ENCODE measurements around the gene MCCC2.
A peak's percentile ranks its signal among the peaks of the same experiment; 100 is the strongest.
"Not testable (repeated sequence)": the region's sequence is repeated elsewhere in the genome, so short reads cannot be mapped to it uniquely, and the experiment has no call there.

Gene MCCC2

DNA sequence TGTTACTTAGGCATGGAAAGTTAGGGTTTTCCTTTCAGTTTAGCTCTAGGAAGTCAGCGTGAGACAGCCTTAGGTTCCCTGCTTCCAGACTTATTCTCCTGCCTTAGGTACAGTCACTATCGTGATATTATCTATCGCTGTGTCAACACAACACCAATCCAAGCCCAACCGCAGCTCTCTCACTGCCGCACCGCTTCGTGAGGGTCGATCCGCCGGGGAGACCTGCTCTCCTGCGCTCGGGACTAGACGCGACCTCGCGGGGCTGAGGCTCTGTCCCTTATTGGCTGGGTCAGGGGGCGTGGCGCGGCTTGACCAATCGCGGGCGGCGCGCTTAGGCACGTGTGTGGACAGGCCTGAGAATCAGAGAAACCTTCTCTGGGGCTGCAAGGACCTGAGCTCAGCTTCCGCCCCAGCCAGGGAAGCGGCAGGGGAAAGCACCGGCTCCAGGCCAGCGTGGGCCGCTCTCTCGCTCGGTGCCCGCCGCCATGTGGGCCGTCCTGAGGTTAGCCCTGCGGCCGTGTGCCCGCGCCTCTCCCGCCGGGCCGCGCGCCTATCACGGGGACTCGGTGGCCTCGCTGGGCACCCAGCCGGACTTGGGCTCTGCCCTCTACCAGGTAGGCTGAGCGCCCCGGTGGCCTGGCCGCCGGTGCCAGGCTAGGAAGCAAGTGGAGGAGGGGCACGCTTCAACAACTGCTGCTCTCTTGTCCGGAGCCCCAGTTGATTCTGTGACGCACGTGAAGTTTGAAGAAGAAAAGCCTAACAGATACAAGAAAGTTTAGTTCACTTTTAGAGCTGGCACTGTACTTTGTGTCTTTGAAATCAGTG is at the start of gene MCCC2:
MCCC2 (plus strand) TSS at position 400 of the 825 bp plus-strand sequence; CDS start at position 486, 86 bp downstream.
- peak; percentile 96 for DNase-seq

DNA sequence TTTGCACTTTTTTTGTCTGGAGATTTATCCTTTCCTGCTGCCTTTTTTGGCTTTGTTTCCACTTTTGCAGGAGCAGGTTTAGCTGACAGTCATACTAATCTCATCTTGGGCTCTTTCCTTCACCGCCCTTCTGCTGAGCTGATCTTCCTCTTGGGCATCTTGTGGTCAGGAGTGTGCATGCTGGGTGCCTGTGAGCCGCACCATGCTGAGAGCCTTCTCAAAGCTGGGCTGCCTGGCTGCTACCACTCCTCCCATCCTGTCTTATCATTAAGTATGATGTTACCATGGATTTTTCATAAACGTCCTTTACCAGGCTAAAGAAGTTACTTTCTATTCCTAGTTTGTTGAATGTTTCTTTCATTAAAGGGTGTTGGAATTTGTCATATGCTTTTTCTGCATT is 49.5 kb upstream of the MCCC2 start:
- no peak for DNase-seq

DNA sequence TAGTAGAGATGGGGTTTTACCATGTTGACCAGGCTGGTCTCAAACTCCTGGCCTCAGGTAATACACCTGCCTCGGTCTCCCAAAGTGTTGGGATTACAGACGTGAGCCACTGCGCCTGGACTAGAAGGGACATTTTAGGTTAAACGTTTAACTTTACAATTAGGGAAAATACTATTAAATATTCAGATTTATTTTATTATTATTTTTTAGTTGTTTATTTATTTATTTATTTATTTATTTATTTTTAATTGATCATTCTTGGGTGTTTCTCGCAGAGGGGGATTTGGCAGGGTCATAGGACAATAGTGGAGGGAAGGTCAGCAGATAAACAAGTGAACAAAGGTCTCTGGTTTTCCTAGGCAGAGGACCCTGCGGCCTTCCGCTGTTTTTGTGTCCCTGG is 36.3 kb upstream of the MCCC2 start:
- not testable (repeated sequence) for DNase-seq

GRCh38 chr5:71551582-71551981 is 35.6 kb upstream of the MCCC2 start:
- DNase-seq = not testable (repeated sequence)

GRCh38 chr5:71552026-71552749 is 35.0 kb upstream of the MCCC2 start:
- DNase-seq = not testable (repeated sequence)

GRCh38 chr5:71563161-71563560 is 24.0 kb upstream of the MCCC2 start:
- DNase-seq = no peak

DNA sequence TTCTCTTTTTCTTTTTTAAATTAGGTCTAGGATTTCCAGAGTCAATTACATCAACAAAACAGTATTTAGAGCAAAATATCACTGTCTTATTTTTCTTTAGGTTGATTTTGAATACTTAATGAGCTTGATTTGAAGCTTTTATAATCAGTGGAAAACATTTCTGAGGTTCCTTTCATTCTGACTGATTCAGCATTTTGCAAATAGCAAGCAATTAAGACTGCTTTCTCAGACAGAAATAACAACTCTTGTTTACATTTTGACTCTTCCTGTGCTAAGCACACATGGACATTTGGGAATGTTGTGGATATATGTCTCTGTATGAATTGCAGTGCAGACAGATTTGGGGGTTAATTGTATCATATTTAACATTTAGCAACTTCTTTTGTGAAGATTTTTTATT is 22.2 kb upstream of the MCCC2 start:
- no peak for DNase-seq

- DNase-seq = no peak
These were observed 17.2 kb upstream of the MCCC2 start for GRCh38 chr5:71569748-71570509.

DNA sequence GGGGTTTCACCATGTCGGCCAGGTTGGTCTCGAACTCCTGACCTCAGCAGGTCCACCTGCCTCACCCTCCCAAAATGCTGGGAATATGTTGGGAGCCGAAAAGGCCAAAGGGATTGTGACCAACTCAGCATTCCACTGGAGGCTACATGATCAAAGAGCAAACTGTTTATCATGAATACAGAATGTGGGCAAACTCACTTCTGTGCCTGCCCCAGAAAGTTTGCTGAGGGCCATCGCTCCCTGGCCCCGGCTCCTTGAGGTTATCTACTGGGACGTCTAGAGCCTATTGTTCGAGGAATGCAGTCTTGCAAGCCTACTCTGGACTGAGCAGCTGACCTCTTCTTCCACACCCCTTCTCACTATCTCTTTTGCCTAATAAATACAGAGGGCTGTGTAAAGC is 15.3 kb upstream of the MCCC2 start:
- DNase-seq = not testable (repeated sequence)

DNA sequence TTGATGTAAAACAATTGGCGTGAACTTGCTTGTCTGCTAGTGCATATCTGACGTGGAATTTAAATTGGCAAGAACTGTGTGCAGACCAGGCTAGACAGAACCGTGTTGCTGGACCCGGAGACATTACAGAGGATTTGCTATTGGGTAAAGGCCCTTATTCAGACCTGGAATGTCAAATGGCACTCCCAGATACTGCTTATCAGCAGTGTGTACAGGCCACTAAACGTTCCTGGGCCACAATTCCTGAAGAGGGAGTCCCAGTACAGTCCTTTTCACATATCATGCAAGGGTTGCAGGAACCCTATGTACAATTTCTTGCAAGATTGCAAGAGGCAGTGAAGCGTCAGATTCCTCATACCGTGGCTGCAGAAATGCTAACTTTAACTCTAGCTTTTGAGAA is 13.5 kb upstream of the MCCC2 start:
- no peak for DNase-seq

- not testable (repeated sequence) for DNase-seq
These were observed 11.6 kb upstream of the MCCC2 start for GRCh38 chr5:71575588-71575987.

- no peak for DNase-seq
These were observed 10.9 kb upstream of the MCCC2 start for GRCh38 chr5:71576241-71576640.

DNA sequence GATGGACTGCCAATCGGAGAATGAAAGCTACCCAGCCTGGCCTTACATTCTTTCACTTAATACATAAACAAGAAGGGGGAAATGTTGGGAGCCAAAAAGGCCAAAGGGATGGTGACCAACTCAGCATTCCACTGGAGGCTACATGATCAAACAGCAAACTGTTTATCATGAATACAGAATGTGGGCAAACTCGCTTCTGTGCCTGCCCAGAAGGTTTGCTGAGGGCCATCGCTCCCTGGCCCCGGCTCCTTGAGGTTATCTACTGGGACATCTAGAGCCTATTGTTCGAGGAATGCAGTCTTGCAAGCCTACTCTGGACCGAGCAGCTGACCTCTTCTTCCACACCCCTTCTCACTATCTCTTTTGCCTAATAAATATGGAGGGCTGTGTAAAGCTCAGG is 9.3 kb upstream of the MCCC2 start:
- DNase-seq = not testable (repeated sequence)

DNA sequence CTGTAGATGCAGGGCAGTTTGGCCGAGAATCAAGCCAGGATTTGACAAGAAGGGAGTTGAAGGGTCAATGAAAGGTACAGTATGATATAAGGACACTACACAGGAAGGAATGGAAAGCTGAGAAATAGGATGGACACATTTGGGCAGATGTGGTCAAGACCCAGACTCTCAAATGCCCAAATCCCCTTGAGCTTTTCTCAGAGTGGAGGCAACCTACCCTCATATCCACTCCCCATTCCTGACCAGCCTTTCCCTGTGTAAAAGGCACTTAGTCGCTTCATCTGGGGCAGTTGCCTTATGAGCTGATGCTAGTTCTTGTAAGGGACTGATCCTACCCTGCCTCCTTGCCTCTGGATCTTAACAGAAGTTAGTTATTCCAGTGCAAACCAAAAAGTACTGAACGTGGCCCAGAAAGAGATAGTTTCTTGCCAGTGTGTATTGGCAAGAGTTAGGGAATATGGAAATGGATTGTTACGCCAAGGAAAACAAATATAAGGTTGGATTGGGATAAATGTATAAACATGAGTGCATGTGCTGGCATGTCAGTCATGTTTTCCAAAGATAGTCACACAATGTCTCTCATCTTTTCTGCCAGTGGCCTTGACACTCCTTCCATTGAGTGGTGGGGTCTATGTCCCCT is 4.1 kb upstream of the MCCC2 start:
- DNase-seq = no peak

DNA sequence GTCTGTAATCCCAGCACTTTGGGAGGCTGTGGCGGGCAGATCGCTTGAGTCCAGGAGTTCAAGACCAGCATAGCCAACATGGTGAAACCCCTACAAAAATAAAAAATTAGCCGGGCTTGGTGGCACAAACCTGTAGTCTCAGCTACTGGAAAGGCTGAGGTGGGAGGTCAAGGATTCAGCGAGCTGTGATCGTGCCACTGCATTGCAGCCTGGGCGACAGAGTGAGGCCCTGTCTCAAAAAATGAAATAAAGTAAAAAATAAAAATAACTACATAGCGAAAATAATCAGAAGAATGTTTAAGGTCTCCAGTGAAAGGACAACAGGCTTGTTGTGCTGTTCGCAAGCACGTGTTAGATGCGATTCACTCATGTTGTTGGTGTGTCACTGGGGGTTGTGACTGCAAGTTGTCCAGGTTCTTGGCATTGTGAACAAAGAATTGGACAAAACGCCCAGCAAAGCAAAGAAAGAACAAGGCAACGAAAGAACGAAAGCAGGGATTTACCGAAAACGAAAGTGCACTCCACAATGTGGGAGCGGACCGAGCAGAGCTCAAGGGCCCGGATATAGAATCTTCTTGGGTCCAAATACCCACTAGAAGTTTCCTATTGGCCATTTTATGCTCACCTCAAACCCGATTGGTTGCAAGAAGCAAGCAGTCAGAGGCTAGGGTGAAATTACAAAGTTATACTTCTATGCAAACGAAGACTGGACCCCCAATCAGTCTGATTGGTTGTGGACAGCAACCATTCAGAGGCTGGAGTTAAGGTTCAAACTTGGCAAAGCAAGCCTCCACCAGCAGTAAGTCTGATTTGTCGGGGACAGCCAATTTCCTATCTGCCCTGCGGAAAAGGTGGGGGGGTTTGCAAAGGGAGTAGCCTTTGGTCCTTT is 844 bp upstream of the MCCC2 start:
- no peak for DNase-seq

DNA sequence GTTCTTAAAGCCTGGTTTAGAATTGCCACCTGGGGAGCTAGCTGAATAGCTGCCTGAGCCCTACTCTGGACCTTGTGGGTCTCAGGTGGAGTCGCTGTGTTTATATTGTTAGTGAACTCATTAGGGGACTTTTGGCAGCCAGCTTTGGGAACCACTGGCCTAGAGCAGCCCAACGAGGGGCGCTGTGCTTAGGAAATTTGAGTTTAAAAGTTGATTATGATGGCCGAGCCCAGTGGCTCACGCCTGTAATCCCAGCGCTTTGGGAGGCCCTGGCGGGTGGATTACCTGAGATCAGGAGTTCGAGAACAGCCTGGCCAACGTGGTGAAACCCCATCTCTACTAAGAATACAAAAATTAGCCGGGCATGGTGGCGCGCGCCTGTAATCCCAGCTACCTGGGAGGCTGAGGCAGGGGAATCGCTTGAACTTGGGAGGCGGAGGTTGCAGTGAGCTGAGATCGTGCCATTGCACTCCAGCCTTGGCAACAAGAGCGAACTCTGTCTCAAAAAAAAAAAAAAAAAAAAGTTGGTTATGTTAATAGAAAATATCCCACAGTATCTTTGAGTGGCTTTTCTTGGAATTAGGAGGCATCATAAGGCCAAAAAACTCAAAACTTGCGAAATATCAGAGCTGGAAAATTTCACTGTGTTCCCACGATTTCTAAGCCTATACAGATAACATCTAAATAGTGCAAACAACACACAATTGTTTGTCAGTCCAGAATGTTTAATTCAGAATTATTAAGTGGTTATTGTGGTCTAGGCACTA is 809 bp downstream of the MCCC2 start:
- DNase-seq = peak; percentile 4

DNA sequence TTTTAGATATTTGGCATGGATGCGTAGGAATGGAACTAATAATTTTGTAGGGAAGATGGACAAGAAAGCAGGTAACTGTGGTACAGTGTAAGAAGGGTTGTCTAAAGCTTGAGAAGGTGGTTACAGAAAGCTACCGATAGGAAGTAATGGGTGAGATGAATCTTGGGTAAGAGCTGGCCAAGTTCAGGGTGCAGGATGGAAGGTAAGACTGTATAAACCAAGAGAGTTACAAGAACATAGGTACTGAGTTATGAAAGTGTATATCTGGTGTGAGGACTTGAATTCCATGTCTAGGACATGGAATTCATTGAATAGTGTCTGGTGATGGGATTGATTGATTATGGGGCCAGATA is 1.4 kb downstream of the MCCC2 start:
- no peak for DNase-seq

- no peak for DNase-seq
These were observed 2.8 kb downstream of the MCCC2 start for GRCh38 chr5:71589903-71590302.

DNA sequence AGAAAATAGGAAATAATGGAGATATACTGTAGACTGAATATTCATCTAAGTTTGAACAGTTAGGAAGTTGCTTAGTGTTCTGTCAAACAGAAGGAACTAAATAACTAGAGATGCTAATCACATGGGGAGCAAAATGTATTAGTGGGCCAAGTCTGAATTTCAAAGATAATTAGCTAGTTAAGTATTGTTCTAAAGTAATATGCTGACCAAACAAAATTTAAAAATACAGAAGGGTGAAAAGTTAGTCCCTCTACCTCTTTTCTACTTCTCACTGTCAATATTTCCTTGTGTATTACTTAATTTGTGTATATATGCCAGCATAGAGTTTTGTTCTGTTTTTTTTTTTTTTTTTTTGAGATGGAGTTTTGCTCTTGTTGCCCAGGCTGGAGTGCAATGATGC is 4.0 kb downstream of the MCCC2 start:
- DNase-seq = no peak

- no peak for DNase-seq
These were observed 9.0 kb downstream of the MCCC2 start for GRCh38 chr5:71596169-71596568.

GRCh38 chr5:71597001-71597400 is 9.9 kb downstream of the MCCC2 start:
- DNase-seq = no peak

Data from activated CD4-positive, alpha-beta T cell treated with anti-CD3 and anti-CD28 coated beads, Interleukin-2, amount 50 U/mL, for 1 hour (primary cell).